Measurements from ENCODE around the gene GNAT3.

GNAT3 gene

GRCh38 chr7:80460857-80461256 is 51.0 kb downstream of the GNAT3 start:
- DNase-seq, result no peak

DNA sequence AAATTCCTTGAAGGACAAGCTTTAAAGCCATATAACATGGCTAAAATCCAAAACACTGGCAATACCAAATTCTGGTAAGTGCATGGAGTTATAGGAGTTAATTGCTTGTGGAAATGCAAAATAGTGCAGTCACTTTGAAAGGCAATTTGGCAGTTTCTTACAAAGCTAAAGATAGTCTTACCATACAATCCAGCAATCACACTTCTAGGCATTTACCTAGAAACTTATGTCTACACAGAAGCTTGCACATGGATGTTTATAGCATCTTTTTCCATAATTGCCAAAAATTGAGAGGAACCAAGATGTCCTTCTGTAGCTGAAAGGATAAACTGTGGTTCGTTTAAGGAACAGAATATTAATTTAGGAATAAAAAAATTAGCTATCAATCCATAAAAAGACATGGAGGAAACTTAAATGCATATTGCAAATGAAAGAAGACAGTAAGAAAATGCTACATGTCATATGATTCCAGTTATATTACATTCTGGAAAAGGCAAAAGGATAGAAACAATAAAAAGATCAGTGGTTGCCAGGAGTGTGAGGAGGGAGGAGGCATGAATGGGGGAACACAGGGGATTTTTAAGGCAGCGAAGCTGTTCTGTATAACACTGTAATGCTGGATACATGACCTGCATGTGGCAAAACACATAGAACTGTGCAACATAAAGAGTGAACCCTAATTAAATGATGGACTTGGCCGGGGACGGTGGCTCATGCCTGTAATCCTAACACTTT is 51.9 kb downstream of the GNAT3 start:
- no peak for DNase-seq

GRCh38 chr7:80458822-80459725 is 52.8 kb downstream of the GNAT3 start:
- no peak for DNase-seq

DNA sequence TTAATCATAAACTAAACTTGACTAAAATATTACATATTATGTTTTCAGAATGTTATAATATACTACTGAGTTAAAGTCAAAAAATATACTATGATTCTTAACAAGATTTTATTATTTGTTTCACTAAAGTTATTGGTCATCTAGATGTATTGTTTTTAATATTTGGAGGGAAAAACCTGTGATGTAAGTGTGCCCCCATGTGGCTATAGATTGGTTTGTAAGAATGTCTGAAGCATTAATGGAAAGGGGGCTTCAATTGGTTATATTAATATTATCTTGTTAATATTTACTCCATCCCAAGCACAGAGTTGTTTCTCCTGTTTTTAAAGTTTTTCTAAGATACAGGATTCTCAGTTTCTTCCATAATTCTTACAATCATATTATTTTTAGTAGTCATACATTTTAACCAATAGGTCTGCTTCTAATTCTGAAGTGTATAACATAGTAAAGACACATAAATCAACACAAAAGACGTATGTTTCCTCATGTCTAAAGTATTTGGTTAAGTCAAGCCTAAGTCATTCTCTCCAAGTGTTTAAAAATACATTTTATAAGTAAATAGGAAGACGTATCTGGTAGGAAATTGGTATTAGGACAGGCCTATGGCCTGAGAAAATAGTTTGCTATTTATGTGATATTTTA is 58.0 kb downstream of the GNAT3 start:
- DNase-seq, result no peak

GRCh38 chr7:80450621-80451308 is 61.1 kb downstream of the GNAT3 start:
- no peak for DNase-seq

DNA sequence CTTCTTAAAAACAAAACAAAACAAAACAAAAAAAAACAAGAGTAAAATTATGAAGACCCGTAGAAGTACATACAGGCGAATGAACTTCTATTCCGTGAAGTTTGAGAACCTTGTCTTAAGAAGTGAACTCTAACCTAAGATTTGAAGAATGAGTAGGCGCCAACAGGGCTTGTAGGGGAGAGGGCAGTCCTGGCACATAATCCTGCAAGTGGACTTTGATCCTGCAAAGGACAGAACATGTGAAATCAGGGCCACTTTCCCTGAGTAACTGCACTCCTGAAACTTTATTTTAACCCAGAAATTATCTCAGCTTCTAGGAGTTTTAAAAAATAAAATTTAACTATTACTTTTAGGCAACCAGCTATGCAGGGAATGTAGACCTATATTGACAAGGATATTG is 62.0 kb downstream of the GNAT3 start:
- no peak for DNase-seq

- DNase-seq, result no peak
Observed at GRCh38 chr7:80445351-80445750, 66.5 kb downstream of the GNAT3 start.

- no peak for DNase-seq
Observed at GRCh38 chr7:80444811-80445210, 67.1 kb downstream of the GNAT3 start.

- no peak for DNase-seq
Observed at GRCh38 chr7:80443325-80443724, 68.5 kb downstream of the GNAT3 start.

DNA sequence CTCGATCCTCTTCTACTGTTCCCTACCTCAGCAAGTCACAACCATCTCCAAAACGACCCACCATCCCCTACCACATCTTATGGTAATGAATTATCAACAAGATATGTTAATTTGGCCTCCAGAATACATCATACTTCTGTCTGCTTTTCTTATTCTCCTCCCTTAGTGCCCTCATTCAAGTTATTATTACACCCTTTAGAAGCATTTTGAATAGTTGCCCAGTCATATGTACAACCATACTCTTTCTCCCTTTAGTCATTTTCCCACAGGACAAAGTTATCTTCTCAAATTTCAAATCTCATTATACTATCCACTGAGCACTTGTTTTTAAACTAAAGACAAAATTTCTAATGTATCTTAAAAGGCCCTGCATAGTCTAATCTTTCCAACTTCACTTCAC is 71.0 kb downstream of the GNAT3 start:
- no peak for DNase-seq

- no peak for DNase-seq
Observed at GRCh38 chr7:80439894-80440821, 71.7 kb downstream of the GNAT3 start.

- DNase-seq, result no peak
Observed at GRCh38 chr7:80435521-80435920, 76.3 kb downstream of the GNAT3 start.

- DNase-seq, result no peak
Observed at GRCh38 chr7:80434047-80434446, 77.8 kb downstream of the GNAT3 start.

- DNase-seq, result no peak
Observed at GRCh38 chr7:80432166-80432565, 79.7 kb downstream of the GNAT3 start.

- DNase-seq, result no peak
Observed at GRCh38 chr7:80429181-80429580, 82.7 kb downstream of the GNAT3 start.

DNA sequence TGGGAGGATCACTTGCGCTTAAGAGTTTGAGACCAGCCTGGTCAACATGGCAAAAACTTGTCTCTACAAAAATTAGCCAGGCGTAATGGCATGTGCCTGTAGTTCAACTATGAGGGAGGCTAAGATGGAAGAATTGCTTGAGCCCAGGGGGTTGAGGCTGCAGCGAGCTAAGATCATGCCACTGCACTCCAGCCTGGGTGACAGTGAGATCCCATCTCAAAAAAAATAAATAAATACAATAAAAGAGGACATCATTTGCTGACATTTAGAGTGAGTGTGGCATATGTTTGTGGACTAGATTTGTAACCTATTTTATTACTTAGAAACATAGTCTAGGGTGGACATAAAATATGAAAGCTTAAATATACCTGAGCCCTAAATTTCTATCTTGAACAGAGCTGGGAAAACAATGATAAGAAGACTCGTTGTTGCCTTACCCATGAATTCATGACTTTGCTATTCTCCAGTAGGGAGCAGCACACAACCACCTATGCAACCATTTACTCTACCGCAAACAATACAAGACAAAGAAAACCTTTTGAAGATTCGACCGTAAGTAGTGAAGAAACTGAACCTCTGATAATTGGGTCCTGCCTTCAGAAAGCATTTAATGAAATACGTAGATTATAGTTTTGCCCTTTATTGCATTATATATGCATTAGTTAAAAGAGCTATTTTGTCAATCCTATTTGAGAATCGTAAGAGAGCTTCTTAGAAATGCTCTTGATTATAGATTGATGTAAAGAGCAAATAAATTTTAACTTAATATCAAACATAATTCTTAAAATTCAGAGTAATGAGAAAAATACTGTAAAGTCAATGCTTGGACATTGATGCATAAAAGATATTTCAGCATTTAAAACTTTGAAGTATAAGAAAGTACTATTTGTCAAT is 83.5 kb downstream of the GNAT3 start:
- no peak for DNase-seq

DNA sequence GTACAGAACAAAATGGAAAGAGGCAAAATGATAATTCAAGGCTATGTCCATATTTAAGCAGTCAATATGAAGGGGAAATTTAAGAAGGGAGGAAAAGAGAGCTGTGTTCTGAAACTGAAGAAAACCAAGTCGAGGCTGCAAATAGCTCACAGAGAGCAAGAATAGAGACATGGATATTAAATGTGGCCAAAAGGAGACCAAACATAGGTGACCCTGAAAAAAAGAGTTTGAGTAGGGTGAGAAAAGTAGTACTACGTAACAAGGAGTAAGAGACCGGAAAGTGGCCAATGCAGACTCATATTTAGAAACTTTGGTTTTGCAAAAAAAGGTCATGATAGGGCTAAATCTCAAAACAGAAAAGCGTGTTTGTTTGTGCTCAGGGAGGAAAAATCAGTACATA is 84.6 kb downstream of the GNAT3 start:
- DNase-seq, result no peak

GRCh38 chr7:80420876-80421275 is 91.0 kb downstream of the GNAT3 start:
- no peak for DNase-seq

GRCh38 chr7:80417211-80417793 is 94.6 kb downstream of the GNAT3 start:
- DNase-seq, result no peak

DNA sequence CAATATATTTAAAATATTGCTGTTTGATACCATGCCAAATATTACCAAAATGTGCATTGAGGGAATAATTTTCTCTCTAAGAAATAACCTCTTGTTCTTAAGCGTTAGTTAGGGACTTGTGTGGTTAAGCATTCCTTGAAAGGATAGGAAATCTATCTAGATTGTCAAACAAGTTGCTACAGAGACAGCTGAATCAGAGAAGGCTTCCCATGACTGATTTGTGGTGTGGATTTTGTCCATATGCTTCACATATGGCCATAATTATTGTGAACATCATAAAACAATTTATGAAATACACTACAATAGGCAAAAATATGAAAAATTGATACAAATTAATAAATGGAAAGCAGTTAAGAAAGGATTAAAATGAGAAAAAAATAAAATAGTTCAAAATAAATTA is 96.3 kb downstream of the GNAT3 start:
- DNase-seq, result no peak

DNA sequence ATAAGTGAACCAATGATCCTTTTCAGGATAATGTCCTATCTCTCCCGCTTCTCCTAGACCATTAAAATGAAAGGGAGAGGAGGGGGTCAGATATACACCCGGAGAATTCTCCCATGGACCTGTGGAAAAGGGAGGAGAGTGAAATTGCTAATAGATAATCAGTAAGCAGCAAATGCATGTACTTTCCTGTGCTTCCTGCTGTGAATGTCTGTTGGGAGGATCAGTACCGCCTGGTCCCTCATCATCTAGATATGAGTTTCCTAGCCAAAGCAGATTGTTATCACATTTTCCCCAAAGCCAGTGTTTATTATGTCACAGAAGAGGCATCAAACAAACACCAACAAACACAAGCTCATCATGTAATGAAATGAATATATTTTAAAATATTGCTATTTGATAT is 96.8 kb downstream of the GNAT3 start:
- no peak for DNase-seq

All from activated CD4-positive, alpha-beta T cell treated with anti-CD3 and anti-CD28 coated beads for 1 hour (primary cell).